GM12878 (cell line): ENCODE measurements around the gene BCAN. TPM values are rescaled to one million over a fixed set of nuclear protein-coding genes. Genes with fewer than 3 reads are reported as not detected.

ENCODE experiments used
- ATAC-seq: fragments of 200-7000 bp; cut with Tn5 transposase; 3 replicates; pipeline ENCODE4 v1.9.1; 2020; ENCODE audit warnings: mild to moderate bottlenecking, moderate library complexity
- BruUV-seq: library from RNA; stranded (reverse); fragments of 400-500 nt; replicated peaks from 2 replicates; lab custom pipeline; 2021; lab: Mats Ljungman, UMichigan
- CTCF ChIA-PET: fragments of 300-600 bp; sonication (Branson Sonifier 250); formaldehyde crosslinking; extraction: SDS; loops from one replicate; lab custom pipeline; 2021; ENCODE audit warnings: inconsistent platforms; lab: Yijun Ruan, JAX
- POLR2A ChIA-PET: fragments of 350-600 bp; formaldehyde crosslinking; extraction: SDS; loops from one replicate; lab custom pipeline; 2021; ENCODE audit warnings: inconsistent platforms; lab: Charles Lee
- RAD21 ChIA-PET: fragments of 300-600 bp; sonication (Branson Sonifier 250); formaldehyde crosslinking; loops from one replicate; lab custom pipeline; 2023; ENCODE audit warnings: antibody characterized with exemption; ENCODE audit not compliant: unreplicated experiment; lab: Charles Lee
- SMC1A ChIA-PET: fragments of 300-600 bp; sonication (Branson Sonifier 250); formaldehyde crosslinking; loops from one replicate; lab custom pipeline; 2023; ENCODE audit not compliant: unreplicated experiment, uncharacterized antibody; lab: Charles Lee
- DNase-seq: peaks from one replicate; pipeline ENCODE4 v3.0.0-alpha.2; 2011; ENCODE audit warnings: low read depth, low spot score
- FAIRE-seq: peaks from 3 replicates; lab custom pipeline; 2011; peaks lifted over from hg19 to GRCh38; lab: Jason Lieb, UNC
- H2AFZ ChIP-seq: 2 replicates; pipeline ENCODE4 v1.6.0; 2011; ENCODE audit warnings: low read depth, low read length, control low read depth; ENCODE audit not compliant: control insufficient read depth
- H3K27ac ChIP-seq: 2 replicates; pipeline ENCODE4 v1.5.1; 2011; ENCODE audit warnings: control low read depth; ENCODE audit not compliant: control insufficient read depth, insufficient read depth
- H3K27me3 ChIP-seq, 2 experiments: replicated peaks in 1 of 2; 2 replicates each; pipeline versions ENCODE4 v1.6.0 to v1.6.1; 2011; ENCODE audit warnings: low read length in 1 of 2; ENCODE audit not compliant: control insufficient read depth in 2 of 2, insufficient read depth in 2 of 2
- H3K36me3 ChIP-seq, 2 experiments: 2 replicates each; pipeline ENCODE4 v1.5.1; 2011; ENCODE audit warnings: low read length in 1 of 2; ENCODE audit not compliant: control insufficient read depth in 2 of 2, insufficient read depth in 2 of 2
- H3K4me1 ChIP-seq: 2 replicates; pipeline ENCODE4 v1.6.1; 2011; ENCODE audit warnings: mild to moderate bottlenecking, low read length, moderate library complexity, mixed read lengths; ENCODE audit not compliant: control insufficient read depth, insufficient read depth
- H3K4me2 ChIP-seq: 2 replicates; pipeline ENCODE4 v1.6.0; 2011; ENCODE audit warnings: control low read depth; ENCODE audit not compliant: control insufficient read depth, insufficient read depth
- H3K4me3 ChIP-seq: fragments of 200-600 bp; sonication (generic); 2 replicates; pipeline ENCODE4 v1.5.1; 2016
- H3K79me2 ChIP-seq: 2 replicates; pipeline ENCODE4 v1.6.0; 2011; ENCODE audit warnings: low read length; ENCODE audit not compliant: control insufficient read depth, insufficient read depth
- H3K9ac ChIP-seq: 2 replicates; pipeline ENCODE4 v1.8.0; 2011; ENCODE audit warnings: low read length, control low read depth, mixed read lengths; ENCODE audit not compliant: control insufficient read depth, insufficient read depth
- H3K9me3 ChIP-seq: replicated peaks from 3 replicates; pipeline ENCODE4 v1.5.1; 2011; ENCODE audit warnings: mild to moderate bottlenecking, low read length; ENCODE audit not compliant: control insufficient read depth, insufficient read depth
- H4K20me1 ChIP-seq: 2 replicates; pipeline ENCODE4 v1.6.0; 2011; ENCODE audit not compliant: control insufficient read depth, insufficient read depth
- ASH2L ChIP-seq: fragments of 300-600, 200-600 bp; sonication (generic); IDR thresholded peaks from 2 replicates; pipeline ENCODE4 v1.6.1; 2017; ENCODE audit warnings: low read depth, mild to moderate bottlenecking, borderline replicate concordance
- BACH1 ChIP-seq: fragments of 450-650 bp; IDR thresholded peaks from 2 replicates; pipeline ENCODE4 v1.6.1; 2017; ENCODE audit warnings: mild to moderate bottlenecking, borderline replicate concordance
- BRCA1 ChIP-seq: IDR thresholded peaks from 2 replicates; pipeline ENCODE4 v1.6.1; 2011; ENCODE audit warnings: low read depth, low read length, improper control_type of control experiment
- CBFB ChIP-seq: IDR thresholded peaks from 2 replicates; pipeline ENCODE4 v1.6.1; 2016; ENCODE audit warnings: antibody characterized with exemption, low read depth
- CEBPB ChIP-seq, 2 experiments: fragments of 150-350 bp in 1 of 2; IDR thresholded peaks; 2 replicates each; pipeline ENCODE4 v1.6.1; 2012 to 2014; ENCODE audit warnings: low read depth in 2 of 2, low read length in 2 of 2, borderline replicate concordance in 1 of 2, inconsistent platforms in 1 of 2
- CHD2 ChIP-seq: IDR thresholded peaks from 2 replicates; pipeline ENCODE4 v1.6.1; 2011; ENCODE audit warnings: low read depth, low read length, improper control_type of control experiment, borderline replicate concordance
- CREM ChIP-seq: IDR thresholded peaks from 2 replicates; pipeline ENCODE4 v1.6.1; 2014; ENCODE audit warnings: antibody characterized with exemption, low read depth
- ESRRA ChIP-seq: IDR thresholded peaks from 2 replicates; pipeline ENCODE4 v1.6.1; 2012; ENCODE audit warnings: mild to moderate bottlenecking, low read length, improper control_type of control experiment
- EZH2 ChIP-seq: IDR thresholded peaks from 2 replicates; pipeline ENCODE4 v1.6.1; 2012; ENCODE audit warnings: low read depth, mild to moderate bottlenecking, control low read depth, inconsistent platforms, low read length, borderline replicate concordance; ENCODE audit not compliant: control insufficient read depth
- FOS ChIP-seq: IDR thresholded peaks from 3 replicates; pipeline ENCODE4 v1.6.1; 2011; ENCODE audit warnings: borderline replicate concordance; ENCODE audit not compliant: insufficient read length; ENCODE audit errors: extremely low read depth
- GABPA ChIP-seq: IDR thresholded peaks from 2 replicates; pipeline ENCODE4 v1.6.1; 2014; ENCODE audit warnings: antibody characterized with exemption, low read depth, mild to moderate bottlenecking, inconsistent platforms
- HDGF ChIP-seq: fragments of 450-650 bp; IDR thresholded peaks from 2 replicates; pipeline ENCODE4 v1.6.1; 2016; ENCODE audit warnings: antibody characterized with exemption
- IRF5 ChIP-seq: fragments of 450-650 bp; IDR thresholded peaks from 2 replicates; pipeline ENCODE4 v1.6.1; 2017; ENCODE audit warnings: borderline replicate concordance
- MEF2B ChIP-seq: fragments of 450-650 bp; IDR thresholded peaks from 2 replicates; pipeline ENCODE4 v1.6.1; 2018; ENCODE audit warnings: mild to moderate bottlenecking, moderate library complexity; ENCODE audit not compliant: partially characterized antibody, poor library complexity, severe bottlenecking
- MXI1 ChIP-seq: fragments of 150-350 bp; IDR thresholded peaks from 2 replicates; pipeline ENCODE4 v1.6.1; 2011; ENCODE audit warnings: low read depth, mild to moderate bottlenecking, inconsistent platforms, low read length, improper control_type of control experiment
- PML ChIP-seq: IDR thresholded peaks from 2 replicates; pipeline ENCODE4 v1.6.1; 2012; ENCODE audit warnings: low read length, inconsistent platforms
- RAD21 ChIP-seq: IDR thresholded peaks from 2 replicates; pipeline ENCODE4 v1.6.1; 2011; ENCODE audit warnings: mild to moderate bottlenecking, low read depth, low read length, moderate library complexity; ENCODE audit not compliant: insufficient read depth
- SIX5 ChIP-seq: IDR thresholded peaks from 2 replicates; pipeline ENCODE4 v1.6.1; 2011; ENCODE audit warnings: mild to moderate bottlenecking, low read depth, low read length, moderate library complexity; ENCODE audit not compliant: severe bottlenecking
- TARDBP ChIP-seq: IDR thresholded peaks from 2 replicates; pipeline ENCODE4 v1.6.1; 2016; ENCODE audit warnings: borderline replicate concordance
- TBL1XR1 ChIP-seq: IDR thresholded peaks from 2 replicates; pipeline ENCODE4 v1.6.1; 2012; ENCODE audit warnings: low read depth, low read length, improper control_type of control experiment
- TCF3 ChIP-seq: IDR thresholded peaks from 2 replicates; pipeline ENCODE4 v1.6.1; 2012; ENCODE audit warnings: low read depth, mild to moderate bottlenecking, low read length, borderline replicate concordance; ENCODE audit not compliant: insufficient read depth
- ZNF217 ChIP-seq: fragments of 450-650 bp; IDR thresholded peaks from 2 replicates; pipeline ENCODE4 v1.6.1; 2017; ENCODE audit warnings: antibody characterized with exemption, mild to moderate bottlenecking
- WGBS: methylation state at CpG from one replicate; pipeline ENCODE4 v1.1.6; 2016; ENCODE audit warnings: low lambda C conversion rate; ENCODE audit not compliant: insufficient replicate concordance, insufficient coverage; ENCODE audit errors: missing lambda C conversion rate; 5-methylcytosine and 5-hydroxymethylcytosine counted together
- in situ Hi-C: fragments of 300-500 bp; cut with MboI; formaldehyde crosslinking; loops from 9 replicates; pipeline ENCODE4 v1.14.3; 2018; ENCODE audit warnings: mixed read lengths
- intact Hi-C: fragments of 100-400 bp; cut with micrococcal nuclease; formaldehyde crosslinking; loops from one replicate; pipeline ENCODE4 v1.14.2; 2022; ENCODE audit not compliant: unreplicated experiment
- polyA plus RNA-seq, 11 experiments: library from polyadenylated mRNA; depleted of rRNA in 4 of 11; unstranded in 6 of 11; stranded (reverse) in 5 of 11; fragments of >200 nt; fragmentation: Nextera tagmentation in 4 of 11; fragmentation: Illumina TruSeq in 1 of 11; extraction: Ambion mirVana in 4 of 11; extraction: Trizol in 1 of 11; gene quantifications; 1 replicate in 1 of 11; 2 replicates in 10 of 11; pipeline versions ENCODE4 v1.2.1 to v1.2.3, GENCODE V29; 2011 to 2016; ENCODE audit warnings: inconsistent platforms in 2 of 11, missing spikeins in 2 of 11, low read depth in 1 of 11
- total RNA-seq, 4 experiments: library from RNA; depleted of rRNA in 3 of 4; stranded (reverse); fragments of >200 nt in 3 of 4; fragmentation: Illumina TruSeq in 1 of 4; extraction: Trizol in 1 of 4; gene quantifications; 2 replicates each; pipeline versions ENCODE4 v1.2.1 to v1.2.3, GENCODE V29; 2013 to 2021

The BCAN gene
- total and polyA plus RNA-seq, 10 of the 15 experiments (the other 5 are each of a cell fraction or from before 2014, with no cell fraction given): 0.05 to 1.3 (median 0.18) TPM; not detected in 1

GRCh38 chr1:156693848-156694689 is 52.2 kb downstream of the BCAN start (continued):
- TF ChIP-seq EZH2 (no peak), BRCA1 (no peak), MXI1 (no peak), ZNF217 (no peak), GABPA (no peak), IRF5 (no peak), CHD2 (no peak), ESRRA (no peak)

GRCh38 chr1:156694690-156694962 is 52.7 kb downstream of the BCAN start:
- H3K4me1 ChIP-seq: no peaks in the 10 kb centered on the region
- no peaks in the 10 kb centered on the region for H3K9me3 ChIP-seq
- ChIA-PET SMC1A (interaction anchor here (1.3 kb wide), 1 partner anchor 31 kb away, joined by 4 read pairs; no protein-coding TSS in a partner anchor), RAD21 (no interaction called here), POLR2A (interaction anchor here (0.7 to 1.9 kb wide), 2 partner anchors 26 to 163 kb away, joined by 3 to 10 read pairs; no protein-coding TSS in a partner anchor), CTCF (interaction anchor here (1.4 to 2.1 kb wide), 3 partner anchors 10 to 34 kb away, joined by 4 to 14 read pairs (median 7); no protein-coding TSS in a partner anchor)
- peaks cover 18 to 33% of the 10 kb centered on the region in 2 experiments for H3K27me3 ChIP-seq
- H3K79me2 ChIP-seq: no peaks in the 10 kb centered on the region
- in situ Hi-C loops: no loop called here
- H2AFZ ChIP-seq: no peak overlapping the region
- ATAC-seq: no peak
- FAIRE-seq: no peak
- H3K4me3 ChIP-seq: no peak overlapping the region
- no TSS peak for BruUV-seq
- peaks cover 4% of the 10 kb centered on the region; the same call in 1 of the 2 replicates for H4K20me1 ChIP-seq
- no peak overlapping the region for H3K9ac ChIP-seq
- 59% methylated on average over 5 of the region's 5 CpGs for WGBS
- H3K4me2 ChIP-seq: no peak overlapping the region
- H3K27ac ChIP-seq: no peak overlapping the region
- DNase-seq: no peak
- H3K36me3 ChIP-seq: no peaks in the 10 kb centered on the region
- intact Hi-C loops: no loop called here
- no peak for TF ChIP-seq RAD21
- no peak for TF ChIP-seq BACH1
- no peak for TF ChIP-seq CEBPB (IDR thresholded peaks at IDR 0.05; ENCODE audit: borderline replicate concordance in 1 of 2, low read depth in 2 of 2, low read length in 2 of 2)
- no peak for TF ChIP-seq MEF2B
- no peak for TF ChIP-seq CBFB
- no peak for TF ChIP-seq ASH2L
- TF ChIP-seq TCF3: no peak
- TF ChIP-seq PML: no peak
- no peak for TF ChIP-seq TARDBP
- no peak for TF ChIP-seq SIX5
- TF ChIP-seq FOS: no peak
- TF ChIP-seq CREM: no peak
- TF ChIP-seq TBL1XR1: no peak
- TF ChIP-seq HDGF: no peak
